Putamen (tissue), 1 donor: ENCODE data around the gene BAHCC1.
A peak's percentile ranks its signal among the peaks of the same experiment; 100 is the strongest.

Source experiments
- DNase-seq: peaks from one replicate; pipeline ENCODE4 v3.0.0-alpha.2; 2016; ENCODE audit warnings: low spot score

Gene BAHCC1

DNA sequence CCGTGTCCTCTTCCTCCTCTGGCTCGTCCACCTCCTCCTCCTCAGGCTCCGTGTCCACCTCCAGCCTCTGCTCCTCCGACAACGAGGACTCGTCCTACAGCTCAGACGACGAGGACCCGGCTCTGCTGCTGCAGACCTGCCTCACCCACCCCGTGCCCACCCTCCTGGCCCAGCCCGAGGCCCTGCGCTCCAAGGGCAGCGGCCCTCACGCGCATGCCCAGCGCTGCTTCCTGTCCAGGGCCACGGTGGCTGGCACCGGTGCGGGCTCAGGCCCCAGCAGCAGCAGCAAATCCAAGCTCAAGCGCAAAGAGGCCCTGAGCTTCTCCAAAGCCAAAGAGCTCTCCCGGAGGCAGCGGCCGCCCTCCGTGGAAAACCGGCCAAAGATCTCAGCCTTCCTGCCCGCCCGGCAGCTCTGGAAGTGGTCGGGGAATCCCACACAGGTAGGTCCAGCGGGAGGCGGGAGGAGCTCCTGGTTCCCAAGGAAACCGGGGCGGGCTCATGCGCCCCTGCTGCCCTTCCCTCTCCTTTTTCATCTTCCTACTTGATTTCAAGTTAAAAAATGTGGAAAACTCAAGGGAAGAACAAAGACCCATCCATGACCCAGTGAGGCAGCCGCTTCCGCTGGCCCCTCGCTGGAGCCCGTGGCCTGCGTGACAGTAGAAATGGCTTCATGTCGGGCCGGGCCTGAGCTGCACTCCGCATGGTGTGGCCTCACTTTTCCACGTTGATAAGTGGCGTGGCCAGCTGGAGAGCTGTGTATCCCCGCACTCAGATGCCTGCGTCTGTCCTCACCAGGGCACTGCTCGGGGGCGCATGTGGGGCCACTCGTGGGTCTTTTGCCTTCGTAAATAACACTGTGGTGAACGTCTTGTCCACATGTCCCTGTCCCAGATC is 66.6 kb downstream of the BAHCC1 start:
- no peak for DNase-seq

- DNase-seq = no peak
Observed at GRCh38 chr17:81462506-81463125, 67.4 kb downstream of the BAHCC1 start.

GRCh38 chr17:81463506-81463905 is 68.2 kb downstream of the BAHCC1 start:
- no peak for DNase-seq

DNA sequence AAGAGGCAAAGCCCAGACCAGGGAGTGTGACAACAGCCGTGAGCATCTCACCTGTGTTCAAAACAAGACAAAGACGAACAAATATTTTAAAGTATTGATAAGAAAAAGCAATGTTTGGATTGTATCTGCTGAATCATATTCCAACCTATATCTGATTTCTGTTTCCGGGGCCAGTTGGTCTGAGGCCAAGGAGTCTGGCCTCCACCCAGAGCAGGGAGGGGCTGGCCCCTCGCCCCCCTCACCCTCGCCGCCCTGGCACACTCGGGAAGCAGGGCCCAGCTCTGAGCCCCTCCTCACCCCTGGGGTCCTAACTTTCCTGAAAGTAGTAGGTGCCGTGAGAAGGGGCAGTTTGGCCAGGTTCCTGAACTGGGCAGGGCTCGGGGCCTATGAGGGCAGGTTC is 69.3 kb downstream of the BAHCC1 start:
- DNase-seq = no peak

DNA sequence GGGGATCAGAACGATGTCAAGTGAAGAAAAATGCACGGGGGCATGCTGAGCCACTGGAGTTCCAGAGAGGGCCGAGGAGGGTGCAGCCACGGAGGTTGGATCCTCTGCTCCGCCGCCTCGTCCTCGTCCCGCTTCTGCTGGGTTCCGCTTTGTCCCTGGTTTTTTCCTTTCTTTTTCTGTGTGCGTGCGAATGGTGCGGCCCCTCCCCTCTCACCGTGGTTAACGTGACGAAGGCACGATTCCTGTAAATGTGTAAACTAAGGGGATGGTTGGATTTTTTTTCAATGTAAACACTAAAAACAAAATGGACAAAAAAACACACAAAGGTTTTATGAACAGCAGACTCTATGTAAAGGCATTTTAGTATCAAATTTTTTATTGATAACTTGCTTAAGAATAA is 70.7 kb downstream of the BAHCC1 start:
- no peak for DNase-seq

- DNase-seq = no peak
Observed at GRCh38 chr17:81466564-81467472, 71.6 kb downstream of the BAHCC1 start.

GRCh38 chr17:81468111-81468769 is 73.0 kb downstream of the BAHCC1 start:
- DNase-seq = no peak

DNA sequence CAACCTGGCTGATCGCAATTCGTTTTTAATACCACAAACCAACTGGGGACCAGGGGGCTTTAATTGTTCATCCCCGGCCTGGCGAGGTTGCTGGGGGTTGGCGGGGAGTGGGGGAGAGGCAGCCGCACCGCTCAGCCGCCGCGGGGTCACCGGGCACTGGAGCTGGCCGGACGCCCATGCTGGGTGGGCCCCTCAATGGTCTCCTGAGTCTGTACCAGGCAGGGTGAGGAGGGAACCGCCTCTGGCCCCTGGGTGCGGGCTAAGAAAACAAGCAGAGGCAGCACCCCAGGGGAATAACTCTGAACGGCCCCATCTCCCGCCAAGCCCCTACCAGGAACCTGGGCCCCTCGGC is 73.5 kb downstream of the BAHCC1 start:
- DNase-seq = no peak

GRCh38 chr17:81469266-81469665 is 74.0 kb downstream of the BAHCC1 start:
- DNase-seq = no peak

- DNase-seq = no peak
Observed at GRCh38 chr17:81470270-81470943, 75.2 kb downstream of the BAHCC1 start.

DNA sequence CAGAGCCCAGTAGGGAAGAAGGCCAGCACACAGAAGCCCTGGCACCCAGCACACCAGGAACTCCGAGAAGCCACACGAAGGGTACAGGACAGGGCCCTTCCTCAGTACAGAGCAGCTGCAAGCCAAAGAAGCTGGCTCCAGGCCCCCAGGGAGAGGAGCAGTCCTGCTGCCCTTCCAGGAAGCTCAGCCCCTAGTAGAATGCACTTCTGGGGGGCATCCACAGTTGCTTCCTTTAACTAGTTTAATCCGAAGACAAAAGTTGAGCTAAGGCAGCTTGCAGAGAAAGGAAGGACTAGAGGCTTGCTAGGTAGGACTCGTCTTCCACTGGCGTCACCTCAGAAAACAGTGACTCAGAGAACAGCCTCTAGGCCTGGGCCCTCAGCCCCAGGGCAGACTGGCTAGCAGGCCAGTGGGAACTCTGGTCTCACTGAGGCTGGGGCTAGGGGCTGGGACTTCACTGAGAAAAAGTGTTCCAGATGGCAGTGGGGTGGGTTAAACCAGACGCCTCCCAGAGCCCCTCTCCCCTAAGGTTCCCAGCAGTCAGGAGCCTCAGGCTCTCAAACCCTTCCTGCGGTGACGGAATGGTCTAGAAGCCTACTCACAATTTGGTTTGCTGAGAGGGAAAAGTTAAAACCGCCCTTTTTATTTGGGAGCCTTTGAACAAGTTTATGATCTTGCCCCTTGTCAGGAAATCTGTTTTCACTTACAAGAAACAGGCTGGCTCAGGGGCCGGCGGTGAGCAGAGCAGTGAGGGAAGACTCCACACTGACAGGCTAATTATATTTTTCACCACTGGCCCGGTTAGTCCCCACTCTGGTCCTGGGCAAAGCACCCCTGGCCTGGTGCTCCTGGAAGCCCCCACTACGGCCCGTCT is 75.9 kb downstream of the BAHCC1 start:
- DNase-seq = no peak

- peak; percentile 82 for DNase-seq
Observed at GRCh38 chr17:81471818-81472456, 76.7 kb downstream of the BAHCC1 start.

DNA sequence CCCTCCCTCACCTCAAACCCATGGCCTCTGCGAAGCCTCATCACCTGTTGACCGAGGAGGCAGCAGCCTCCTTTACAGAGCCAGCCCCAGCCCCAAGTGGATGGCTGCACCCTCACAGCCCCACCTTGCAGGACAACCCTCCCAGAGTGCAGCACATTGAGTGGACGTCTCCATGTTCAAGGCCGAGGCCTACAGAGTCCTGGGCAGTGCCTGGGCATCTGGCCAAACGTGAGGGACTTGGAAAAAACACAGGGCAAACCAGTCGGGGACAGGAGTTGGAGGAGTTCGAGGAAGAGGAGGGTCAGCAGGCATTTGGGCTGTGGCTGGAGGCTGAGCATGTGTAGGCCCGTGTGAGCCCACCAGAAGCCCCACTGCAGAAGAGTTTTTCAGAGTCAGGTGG is 77.8 kb downstream of the BAHCC1 start:
- DNase-seq = no peak

GRCh38 chr17:81474958-81475357 is 79.7 kb downstream of the BAHCC1 start:
- DNase-seq = no peak

DNA sequence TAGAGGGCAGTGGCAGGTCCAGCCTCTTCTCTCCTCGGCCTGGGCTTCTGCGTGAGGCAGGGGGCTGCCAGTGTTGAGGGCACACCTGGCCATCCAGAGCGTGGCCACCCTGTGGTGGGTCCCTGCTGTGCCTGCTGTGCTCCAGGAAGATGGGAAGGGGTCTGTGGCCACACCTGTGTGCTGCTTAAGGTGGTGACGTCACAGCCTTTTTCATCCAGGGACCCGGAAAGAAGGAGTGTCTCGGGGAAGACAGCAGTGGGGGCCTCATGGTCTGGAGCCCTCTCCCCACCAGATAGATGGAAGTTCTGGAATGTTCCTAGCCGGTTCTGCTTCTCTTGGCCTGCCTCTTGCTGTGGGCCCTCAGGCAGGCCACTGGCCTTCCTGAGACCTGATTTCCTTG is 80.8 kb downstream of the BAHCC1 start:
- DNase-seq = no peak

- no peak for DNase-seq
Observed at GRCh38 chr17:81476635-81477034, 81.4 kb downstream of the BAHCC1 start.

DNA sequence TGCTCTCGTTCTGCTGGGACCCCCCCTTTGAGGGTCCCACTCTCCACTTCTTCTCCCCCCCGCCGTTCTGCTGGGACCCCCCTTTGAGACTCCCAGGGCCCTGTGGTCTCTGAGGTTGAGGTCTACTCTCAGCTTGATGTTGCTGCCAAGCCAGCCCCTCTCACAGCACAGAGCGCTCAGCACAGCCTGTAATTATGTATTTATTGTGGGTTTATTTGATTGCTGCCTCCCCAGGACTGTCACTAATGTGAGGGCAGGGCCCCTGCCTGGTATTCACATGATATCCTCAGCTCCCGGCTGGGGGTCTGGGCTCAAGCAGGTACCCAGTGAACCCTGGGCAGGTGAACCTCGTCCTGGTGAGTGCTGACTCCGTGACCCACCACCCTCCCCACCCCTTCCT is 81.9 kb downstream of the BAHCC1 start:
- no peak for DNase-seq

DNA sequence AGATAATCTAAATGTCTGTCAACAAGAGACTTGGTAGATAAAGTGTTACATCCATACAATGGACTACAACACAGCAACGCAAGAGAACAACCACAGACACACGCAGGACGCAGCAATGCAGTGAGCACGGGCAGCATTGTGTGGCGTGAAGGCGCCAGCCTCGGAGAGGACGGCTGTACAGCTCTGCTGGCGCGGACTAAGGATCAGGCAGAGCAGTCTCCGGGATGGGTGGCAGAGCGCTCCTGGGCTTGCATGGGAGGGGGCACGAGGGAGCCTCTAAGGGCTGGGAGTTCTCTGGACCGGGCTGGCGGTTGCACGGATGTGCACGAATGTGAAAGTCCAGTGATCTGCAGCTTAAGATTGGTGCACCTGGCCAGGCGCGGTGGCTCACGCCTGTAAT is 82.9 kb downstream of the BAHCC1 start:
- no peak for DNase-seq

DNA sequence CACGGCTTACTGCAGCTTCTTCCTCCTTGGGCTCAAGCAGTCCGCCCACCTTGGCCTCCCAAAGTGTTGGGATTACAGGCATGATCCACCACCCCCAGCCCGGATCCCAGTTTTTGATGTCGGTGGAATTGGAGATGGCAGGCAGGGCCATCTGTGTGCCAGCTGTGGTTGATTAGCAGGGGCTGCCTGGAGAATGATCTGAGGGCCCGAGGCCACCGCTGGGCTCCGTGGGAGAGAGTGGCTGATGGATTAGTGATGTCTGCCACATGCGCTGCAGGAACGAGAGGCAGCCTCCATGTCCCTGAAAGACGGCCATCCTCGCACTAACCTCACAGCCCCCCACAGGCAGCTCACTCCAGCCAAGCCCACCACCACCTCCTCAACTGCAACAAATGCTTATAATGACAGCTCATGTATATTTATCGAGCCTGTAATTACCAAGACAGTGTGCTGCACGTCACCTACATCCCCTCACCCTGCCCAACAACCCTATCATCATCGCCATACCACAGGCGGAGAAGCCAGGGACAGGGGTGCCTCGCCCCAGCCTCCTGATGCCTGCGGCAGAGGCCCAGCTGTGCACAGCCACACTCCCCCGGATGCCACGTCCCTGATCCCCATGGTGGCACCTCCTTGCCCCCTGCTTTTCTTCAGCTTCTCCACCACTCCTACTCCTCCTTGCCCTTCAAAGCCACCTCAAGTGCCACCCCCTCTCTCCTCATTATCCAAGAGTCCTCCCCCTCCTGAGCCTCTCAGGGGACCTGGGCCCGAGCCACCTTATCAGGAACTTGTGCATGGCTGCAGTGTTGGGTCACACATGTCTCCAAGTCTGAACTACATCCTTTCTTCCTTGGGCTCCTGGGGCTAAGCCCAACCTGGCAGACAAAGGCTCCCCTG is 84.2 kb downstream of the BAHCC1 start:
- DNase-seq = no peak
